Activated CD4-positive, alpha-beta T cell treated with anti-CD3 and anti-CD28 coated beads, Interleukin-2, amount 10 ng/mL, durations not matched to agents 24 days and 14 days (primary cell): ENCODE data around the gene ABLIM2. TPM values are rescaled to one million over a fixed set of nuclear protein-coding genes. Genes with fewer than 3 reads are reported as not detected.
A peak's percentile ranks its signal among the peaks of the same experiment; 100 is the strongest.

Source experiments
- DNase-seq: peaks from one replicate; pipeline ENCODE4 v3.0.0; 2022
- H3K27ac Mint-ChIP-seq: one replicate; pipeline ENCODE4 v1.8.0; 2022; ENCODE audit warnings: mild to moderate bottlenecking, mixed read lengths
- H3K27me3 Mint-ChIP-seq: one replicate; pipeline ENCODE4 v1.8.0; 2022; ENCODE audit warnings: mixed read lengths
- H3K36me3 Mint-ChIP-seq: one replicate; pipeline ENCODE4 v1.8.0; 2022; ENCODE audit warnings: low read depth, mild to moderate bottlenecking, mixed read lengths
- H3K4me1 Mint-ChIP-seq: one replicate; pipeline ENCODE4 v1.8.0; 2021; ENCODE audit warnings: mixed read lengths
- H3K4me3 Mint-ChIP-seq: one replicate; pipeline ENCODE4 v1.8.0; 2022; ENCODE audit warnings: mild to moderate bottlenecking, moderate library complexity, mixed read lengths
- H3K9me3 Mint-ChIP-seq: one replicate; pipeline ENCODE4 v1.8.0; 2021; ENCODE audit warnings: mixed read lengths
- intact Hi-C: fragments of 100-400 bp; cut with micrococcal nuclease; formaldehyde crosslinking; loops from one replicate; pipeline ENCODE4 v1.15.1; 2023
- total RNA-seq: library from RNA; stranded (reverse); gene quantifications from 2 replicates; pipeline ENCODE4 v1.2.3, GENCODE V29; 2022

The ABLIM2 gene
- 0.28 and 0.63 TPM in 2 replicates for total RNA-seq

DNA sequence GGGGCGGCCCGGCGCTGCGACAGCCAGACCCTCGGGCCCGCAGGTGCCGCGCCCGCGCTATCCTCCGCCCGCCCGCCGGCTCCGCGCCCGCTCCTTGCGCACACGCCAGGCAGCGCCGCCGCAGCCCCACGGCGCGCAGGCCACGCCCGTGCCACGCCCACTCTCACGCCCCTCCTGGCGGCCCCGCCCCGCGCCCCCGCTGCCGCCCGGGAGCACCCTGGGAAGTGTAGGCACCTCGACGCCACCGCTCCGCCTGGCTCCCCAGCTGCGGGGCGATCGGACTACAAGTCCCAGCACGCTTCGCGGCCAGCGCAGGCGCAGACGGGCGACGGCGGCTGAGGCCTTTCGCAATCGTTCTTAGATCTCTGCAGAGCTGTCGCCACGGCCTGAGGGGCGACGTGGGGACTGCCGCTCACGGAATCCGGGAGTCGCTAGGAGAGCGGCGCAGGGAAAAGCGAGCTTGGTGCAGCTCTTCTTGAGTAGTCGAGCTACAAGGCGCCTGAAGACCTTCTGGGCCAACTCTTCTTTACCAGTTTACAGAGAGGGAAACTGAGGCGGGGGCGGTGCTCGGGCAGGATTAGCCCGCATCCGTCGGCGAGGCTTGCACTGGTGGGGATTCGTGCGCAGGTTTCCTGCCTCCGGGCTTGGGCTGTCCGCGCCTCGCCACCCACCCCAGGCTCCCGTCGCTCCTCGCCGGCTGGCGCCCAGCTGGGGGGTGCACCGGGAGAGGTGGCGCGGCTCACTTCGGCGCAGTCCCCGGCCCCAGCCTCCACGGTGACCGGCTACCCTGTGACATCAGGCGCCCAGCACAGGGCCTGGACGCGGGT lies at the start of gene ABLIM2:
ABLIM2 (minus strand) TSS at position 104 of the 827 bp plus-strand sequence. CDS start 124 bp downstream, outside the sequence.
- Mint-ChIP-seq H3K27me3 (peaks cover 27% of the 10 kb centered on the region), H3K36me3 (no peaks in the 10 kb centered on the region), H3K4me3 (peak within 1 kb of the TSS; percentile 97), H3K4me1 (peaks cover 9% of the 10 kb centered on the region), H3K27ac (peak within 1 kb of the TSS; percentile 82), H3K9me3 (no peaks in the 10 kb centered on the region)
- intact Hi-C loops, result loop anchor here (1.0 to 2.0 kb wide), 3 partner anchors 40 to 282 kb away; partner anchors contain the start of genes ACOX3, SH3TC1 and TRMT44
- peak; percentile 100 for DNase-seq

DNA sequence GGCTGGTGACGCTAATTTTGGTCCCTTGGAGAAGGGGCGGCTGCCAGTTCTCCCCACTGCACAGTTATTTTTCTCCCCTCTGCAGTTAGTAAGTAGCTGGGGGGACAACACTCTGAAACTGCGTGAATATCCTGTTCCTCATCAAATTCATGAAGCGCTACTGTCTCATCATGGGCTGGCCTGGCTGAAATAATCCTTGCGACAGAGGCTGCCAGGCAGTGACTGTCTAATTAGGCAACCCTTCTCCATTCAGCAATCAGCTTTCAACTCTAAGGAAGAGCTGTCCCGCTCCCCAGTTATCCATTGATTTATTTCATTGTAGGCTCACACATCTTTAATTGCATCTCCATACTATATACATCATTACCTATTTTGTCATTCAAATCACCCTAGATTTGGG lies 48.7 kb upstream of the ABLIM2 start:
- H3K36me3 Mint-ChIP-seq, result peaks cover 4% of the 10 kb centered on the region
- no peak overlapping the region for H3K27ac Mint-ChIP-seq
- no peaks in the 10 kb centered on the region for H3K27me3 Mint-ChIP-seq

DNA sequence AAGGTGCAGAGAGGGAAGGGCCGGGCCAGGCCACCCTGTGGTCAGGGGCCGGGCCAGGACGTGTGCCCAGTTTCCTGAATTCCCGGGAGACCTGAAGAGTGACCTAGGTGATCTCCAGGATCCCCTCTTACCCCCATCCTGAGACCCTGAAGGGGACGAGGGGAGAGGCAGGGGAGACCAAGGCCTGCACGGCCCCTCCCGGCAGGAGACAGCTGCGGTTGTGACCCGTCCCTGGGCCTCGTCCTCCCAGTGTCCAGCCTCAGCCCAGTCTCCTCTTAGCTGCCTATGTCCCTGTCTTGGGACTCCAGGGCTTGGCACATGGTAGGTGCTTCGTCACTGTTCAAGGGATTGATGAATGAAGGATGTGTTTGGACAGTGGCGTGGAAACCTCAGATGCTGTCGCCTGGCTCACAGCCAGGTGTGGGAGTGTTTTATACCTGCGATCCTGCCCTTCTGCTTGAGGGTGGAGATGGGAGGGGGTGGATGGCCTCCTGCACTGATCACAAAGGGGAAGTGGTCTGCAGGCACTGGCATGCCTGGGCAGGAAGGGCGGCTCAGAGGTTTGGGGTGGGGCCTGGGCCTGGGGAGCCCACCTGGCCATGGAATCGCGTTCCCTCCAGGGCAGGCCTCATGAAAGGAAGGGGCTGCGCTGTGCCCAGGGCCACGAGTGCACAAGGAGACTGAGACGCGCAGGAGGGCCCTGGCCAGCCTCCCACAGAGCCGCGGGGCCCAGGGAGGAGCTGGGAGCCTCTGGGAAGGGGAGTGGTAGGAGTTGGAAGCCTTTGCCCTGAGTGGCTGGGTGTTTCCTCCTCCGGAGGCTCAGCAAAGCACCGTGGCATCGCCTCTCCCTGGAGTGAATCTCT lies 47.4 kb upstream of the ABLIM2 start:
- no peak for DNase-seq
- no peak overlapping the region for H3K27ac Mint-ChIP-seq

More for the DNA sequence above, 48.7 kb upstream of the ABLIM2 start:
- DNase-seq, result no peak
- no peaks in the 10 kb centered on the region for H3K9me3 Mint-ChIP-seq
- no peak overlapping the region for H3K4me3 Mint-ChIP-seq
- intact Hi-C loops, result no loop called here
- peaks cover 4% of the 10 kb centered on the region for H3K4me1 Mint-ChIP-seq

DNA sequence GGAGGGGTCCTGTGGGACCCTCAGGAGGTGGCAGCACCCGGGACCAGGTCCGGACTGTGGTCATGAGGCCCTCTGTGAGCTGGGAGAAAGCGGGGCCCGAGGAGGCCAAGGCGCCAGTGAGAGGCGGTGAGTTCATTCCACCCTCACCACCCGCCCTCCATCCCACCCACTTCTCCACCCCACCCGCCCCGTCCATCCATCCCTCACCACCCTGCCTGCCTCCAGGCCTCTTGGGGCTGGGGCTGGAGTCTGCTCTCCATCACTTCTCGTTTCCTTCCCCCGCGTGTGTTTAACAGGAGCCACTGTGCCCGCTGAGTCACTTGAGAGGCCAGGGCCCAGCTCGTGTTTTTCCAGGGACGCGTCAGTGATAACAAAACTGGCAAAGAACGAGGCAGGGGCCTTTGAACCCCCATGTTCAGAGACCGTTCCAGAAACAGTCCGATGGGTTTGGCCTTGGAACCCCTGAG lies 46.7 kb upstream of the ABLIM2 start:
- Mint-ChIP-seq H3K36me3 (peaks cover 4% of the 10 kb centered on the region), H3K4me1 (peaks cover 20% of the 10 kb centered on the region), H3K27me3 (no peaks in the 10 kb centered on the region), H3K9me3 (no peaks in the 10 kb centered on the region), H3K4me3 (no peak overlapping the region), H3K27ac (no peak overlapping the region)
- no peak for DNase-seq
- intact Hi-C loops, result no loop called here

More for the DNA sequence above, 47.4 kb upstream of the ABLIM2 start:
- peaks cover 15% of the 10 kb centered on the region for H3K4me1 Mint-ChIP-seq
- H3K27me3 Mint-ChIP-seq, result no peaks in the 10 kb centered on the region
- intact Hi-C loops, result no loop called here
- H3K9me3 Mint-ChIP-seq, result no peaks in the 10 kb centered on the region
- H3K4me3 Mint-ChIP-seq, result no peak overlapping the region
- peaks cover 4% of the 10 kb centered on the region for H3K36me3 Mint-ChIP-seq

DNA sequence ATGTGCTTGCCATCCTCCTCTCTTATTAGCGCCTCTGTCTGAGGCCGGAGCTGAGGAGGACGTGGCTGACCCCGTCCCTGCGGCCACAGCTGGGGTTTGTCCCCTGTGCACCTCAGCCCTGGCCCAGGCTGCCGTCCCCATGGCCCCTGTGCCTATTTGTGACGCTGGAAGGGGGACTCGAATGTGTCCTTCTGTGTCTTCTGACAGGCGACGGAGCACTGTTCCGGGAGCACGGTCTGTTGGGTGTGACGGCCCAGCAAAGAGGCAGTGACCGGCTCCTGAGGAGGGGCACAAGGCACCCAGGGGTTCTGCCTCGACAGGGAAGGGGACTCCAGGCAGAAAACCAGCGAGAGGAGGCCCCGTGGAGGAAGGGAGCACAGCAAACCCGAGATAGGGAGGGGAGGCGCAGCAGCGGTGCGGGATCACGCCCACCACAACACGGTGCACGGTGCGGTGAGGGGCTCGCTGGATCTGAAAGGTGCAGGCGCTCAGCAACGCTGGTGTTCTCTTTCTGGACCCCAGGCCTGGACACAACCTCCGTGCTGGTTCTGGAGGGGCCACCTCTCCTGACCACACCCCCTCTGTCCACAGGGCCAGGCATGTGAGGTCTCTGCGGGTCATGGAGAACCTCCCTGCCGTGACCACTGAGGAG lies 46.1 kb upstream of the ABLIM2 start:
- H3K36me3 Mint-ChIP-seq, result peaks cover 4% of the 10 kb centered on the region
- H3K4me1 Mint-ChIP-seq, result peaks cover 24% of the 10 kb centered on the region
- no peak overlapping the region for H3K4me3 Mint-ChIP-seq
- intact Hi-C loops, result no loop called here
- H3K27ac Mint-ChIP-seq, result no peak overlapping the region
- H3K27me3 Mint-ChIP-seq, result no peaks in the 10 kb centered on the region
- DNase-seq, result no peak
- H3K9me3 Mint-ChIP-seq, result no peaks in the 10 kb centered on the region

DNA sequence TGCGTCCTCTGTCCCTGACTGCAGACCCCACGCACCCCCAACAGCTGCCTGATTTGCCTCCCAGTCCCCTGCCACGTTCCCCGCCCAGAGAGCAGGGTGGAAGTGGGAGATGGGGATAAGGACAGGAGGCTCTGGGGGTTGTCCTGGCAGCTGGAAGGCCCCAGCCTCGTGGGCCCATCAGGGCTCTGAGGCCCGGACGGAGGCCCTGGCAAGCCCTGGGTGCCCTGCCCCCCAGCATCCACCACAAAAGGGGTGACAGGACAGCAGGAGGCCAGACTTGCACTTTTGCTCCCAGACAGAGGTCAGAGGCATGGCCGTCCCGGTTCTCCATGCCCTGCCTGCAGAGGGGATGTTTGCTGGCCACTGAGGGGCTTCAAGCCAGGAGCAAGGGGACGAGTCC lies 45.2 kb upstream of the ABLIM2 start:
- Mint-ChIP-seq H3K4me3 (no peak overlapping the region), H3K4me1 (peaks cover 28% of the 10 kb centered on the region), H3K9me3 (no peaks in the 10 kb centered on the region), H3K27ac (no peak overlapping the region), H3K27me3 (no peaks in the 10 kb centered on the region), H3K36me3 (peaks cover 2% of the 10 kb centered on the region)
- DNase-seq, result no peak
- intact Hi-C loops, result no loop called here

DNA sequence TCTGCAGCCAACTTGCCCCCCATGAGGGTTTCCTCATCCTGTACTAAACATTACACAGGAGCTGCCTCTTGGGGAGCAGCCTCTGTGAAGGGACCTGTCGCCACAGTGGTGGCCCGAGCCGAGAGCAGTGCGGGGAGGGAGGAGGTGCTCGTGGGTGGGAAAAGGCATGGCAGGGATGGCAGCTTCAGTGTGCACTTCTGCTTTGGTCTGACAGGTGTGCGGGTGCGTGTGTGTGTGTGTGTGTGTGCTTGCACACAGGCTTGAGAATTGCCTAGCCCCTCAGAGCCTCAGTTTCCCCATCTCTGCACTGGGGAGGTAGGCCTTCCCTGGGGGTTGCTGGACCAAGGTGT lies 44.4 kb upstream of the ABLIM2 start:
- H3K27me3 Mint-ChIP-seq, result no peaks in the 10 kb centered on the region
- intact Hi-C loops, result no loop called here
- peaks cover 2% of the 10 kb centered on the region for H3K36me3 Mint-ChIP-seq
- no peak overlapping the region for H3K27ac Mint-ChIP-seq
- H3K4me1 Mint-ChIP-seq, result peaks cover 35% of the 10 kb centered on the region
- H3K4me3 Mint-ChIP-seq, result no peak overlapping the region
- H3K9me3 Mint-ChIP-seq, result no peaks in the 10 kb centered on the region
- no peak for DNase-seq

DNA sequence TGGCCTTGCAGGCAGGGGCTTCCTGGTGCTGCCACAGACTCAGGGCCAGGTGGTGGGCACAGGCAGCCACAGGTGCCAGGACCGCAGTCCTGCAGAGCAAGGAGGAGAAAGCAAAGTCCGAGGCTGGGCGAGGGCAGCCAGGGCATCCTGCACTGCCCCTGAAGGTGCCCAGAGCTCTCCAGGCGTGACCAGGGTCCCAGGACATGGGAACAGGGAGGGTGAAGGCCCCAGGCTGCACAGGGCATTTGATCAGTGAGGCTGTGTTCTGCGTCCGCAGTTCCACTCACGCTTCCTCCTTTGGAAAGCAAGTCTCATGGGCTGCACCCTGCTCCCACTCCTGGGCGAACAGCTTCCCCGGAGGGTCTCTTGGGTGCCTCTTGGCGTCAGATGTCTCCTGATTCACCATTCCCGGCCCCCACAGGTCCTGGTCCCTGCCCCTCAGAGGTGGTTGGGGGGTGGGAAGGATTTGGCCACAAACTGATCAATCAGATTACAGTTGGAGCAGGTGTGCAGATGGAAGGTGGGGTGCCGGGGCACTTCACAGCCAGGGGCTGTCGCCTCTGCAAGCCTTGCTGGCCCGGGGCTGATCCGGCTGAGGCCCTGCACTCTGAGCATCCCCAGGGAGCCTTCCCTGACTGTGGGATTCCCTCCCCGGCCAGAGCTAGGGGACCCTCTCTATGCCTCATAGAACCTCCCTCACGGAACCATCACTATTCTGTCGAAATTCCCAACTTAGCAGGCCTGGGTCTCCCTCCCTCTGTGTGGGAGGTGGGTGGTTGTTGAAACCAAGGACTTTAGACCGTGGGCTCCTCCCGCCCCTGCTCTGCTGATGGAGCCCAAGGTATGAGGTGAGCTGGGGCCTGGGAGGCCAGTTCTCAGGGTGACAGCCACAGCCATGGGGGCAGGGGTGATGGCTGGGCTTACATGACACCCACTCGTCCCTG lies 43.8 kb upstream of the ABLIM2 start:
- DNase-seq, result no peak
- Mint-ChIP-seq H3K4me3 (no peak overlapping the region), H3K9me3 (no peaks in the 10 kb centered on the region), H3K4me1 (peaks cover 35% of the 10 kb centered on the region), H3K36me3 (peaks cover 2% of the 10 kb centered on the region), H3K27me3 (no peaks in the 10 kb centered on the region), H3K27ac (no peak overlapping the region)
- intact Hi-C loops, result no loop called here

DNA sequence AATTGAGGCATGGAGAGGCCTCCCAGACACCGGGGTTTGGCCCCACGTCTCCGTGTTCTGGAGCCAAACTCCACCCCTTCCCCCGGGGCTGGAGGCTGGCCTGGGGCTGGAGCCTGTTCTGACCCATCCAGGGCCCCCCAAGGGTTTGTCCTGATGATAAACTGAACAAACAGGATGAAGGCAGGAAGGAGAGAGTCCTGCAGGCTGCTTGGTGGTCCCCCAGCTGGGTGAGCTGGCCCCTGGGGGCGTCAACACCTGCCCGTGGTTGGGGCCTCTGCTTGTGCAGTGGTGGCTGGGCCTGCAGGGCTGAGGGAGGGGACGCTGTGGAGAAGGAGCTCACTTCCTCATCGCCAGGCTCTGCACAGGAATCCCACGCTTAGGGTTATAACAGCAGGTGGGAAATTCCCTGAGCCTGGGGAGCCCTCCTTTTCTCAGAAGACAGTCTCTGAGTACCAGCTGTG lies 42.7 kb upstream of the ABLIM2 start:
- Mint-ChIP-seq H3K4me1 (peaks cover 35% of the 10 kb centered on the region), H3K36me3 (peaks cover 2% of the 10 kb centered on the region), H3K9me3 (no peaks in the 10 kb centered on the region), H3K27me3 (no peaks in the 10 kb centered on the region), H3K4me3 (peak overlapping the region; percentile 95), H3K27ac (peak overlapping the region; percentile 88)
- intact Hi-C loops, result loop anchor here (2.0 kb wide), 2 partner anchors 19 to 25 kb away; no protein-coding TSS in a partner anchor
- peak; percentile 85 for DNase-seq

DNA sequence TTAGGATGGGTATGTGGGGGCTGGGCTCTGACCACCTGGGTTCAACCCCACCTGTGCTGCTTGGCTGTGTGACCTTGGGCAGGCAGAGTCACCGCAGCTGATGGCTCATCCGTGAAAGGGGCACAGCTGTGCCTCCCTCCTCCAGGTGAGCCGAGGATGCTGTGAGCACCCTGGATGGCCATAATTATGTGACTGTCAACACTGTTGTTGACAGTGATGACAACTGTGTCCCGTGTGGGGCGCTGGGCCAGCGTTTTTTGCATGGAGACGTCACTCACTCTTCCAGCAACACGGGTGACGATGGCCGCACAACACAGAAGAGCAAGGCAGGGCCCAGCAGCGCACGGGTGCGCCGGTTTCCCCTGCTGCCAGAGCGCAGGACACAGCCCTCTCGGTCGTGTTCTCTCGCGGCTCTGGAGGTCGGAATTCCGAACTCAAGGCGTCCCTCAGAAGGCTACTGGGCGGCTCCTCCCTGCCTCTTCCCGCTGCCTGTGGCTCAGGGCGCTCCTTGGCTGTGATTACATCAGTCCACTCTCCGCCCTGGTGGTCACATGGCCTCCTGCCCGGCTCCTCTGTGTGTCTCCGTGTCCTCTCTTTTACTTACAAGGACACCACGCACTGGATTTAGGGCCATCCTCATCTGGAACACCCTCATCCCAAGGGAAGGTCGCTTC lies 41.8 kb upstream of the ABLIM2 start:
- intact Hi-C loops, result loop anchor here (2.0 kb wide), 2 partner anchors 20 to 24 kb away; no protein-coding TSS in a partner anchor
- H3K9me3 Mint-ChIP-seq, result no peaks in the 10 kb centered on the region
- peaks cover 35% of the 10 kb centered on the region for H3K4me1 Mint-ChIP-seq
- H3K36me3 Mint-ChIP-seq, result peaks cover 2% of the 10 kb centered on the region
- DNase-seq, result peak; percentile 82
- H3K27ac Mint-ChIP-seq, result peak overlapping the region; percentile 88
- no peaks in the 10 kb centered on the region for H3K27me3 Mint-ChIP-seq
- H3K4me3 Mint-ChIP-seq, result peak overlapping the region; percentile 95

DNA sequence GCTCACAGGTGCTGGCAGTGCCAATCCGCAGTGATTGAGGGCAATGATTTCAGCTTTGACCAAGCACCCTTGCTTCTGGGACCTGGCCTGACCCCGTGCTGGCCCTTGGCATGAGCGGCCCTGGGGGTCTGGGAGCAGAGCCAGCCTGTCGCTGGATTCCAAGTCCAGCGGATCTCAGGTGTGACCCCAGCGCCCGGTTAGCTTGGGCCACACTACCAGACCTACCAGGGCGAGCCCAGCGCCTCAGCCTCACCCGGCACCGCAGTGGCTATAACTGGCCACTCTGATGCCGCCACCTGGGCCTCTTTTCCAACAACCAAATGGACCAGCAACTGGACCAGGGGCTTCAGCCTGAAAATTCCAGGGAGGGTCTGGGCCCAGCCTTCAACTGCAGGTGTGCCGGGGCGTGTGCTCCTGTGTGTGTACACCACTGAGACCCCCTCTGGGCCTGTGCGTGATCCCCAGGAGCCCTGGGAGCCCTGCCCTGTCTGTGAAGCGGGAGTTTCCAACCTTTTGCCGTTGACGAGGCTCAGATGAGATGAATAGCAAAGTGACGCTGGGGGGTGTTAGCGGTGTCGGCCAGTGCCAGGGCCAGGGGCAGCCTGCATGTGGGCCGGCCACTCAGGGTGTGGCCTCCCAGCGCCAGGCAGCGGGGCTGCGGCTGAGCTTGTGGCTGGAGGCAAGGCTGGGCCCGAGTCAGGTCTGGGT lies 41.1 kb upstream of the ABLIM2 start:
- peaks cover 2% of the 10 kb centered on the region for H3K36me3 Mint-ChIP-seq

More for the DNA sequence above, 41.1 kb upstream of the ABLIM2 start:
- DNase-seq, result peak; percentile 76
- Mint-ChIP-seq H3K27ac (peak overlapping the region; percentile 88), H3K27me3 (peaks cover 4% of the 10 kb centered on the region), H3K9me3 (no peaks in the 10 kb centered on the region), H3K4me1 (peaks cover 35% of the 10 kb centered on the region), H3K4me3 (peak overlapping the region; percentile 95)
- intact Hi-C loops, result loop anchor here (1.0 to 2.0 kb wide), 3 partner anchors 21 to 40 kb away; no protein-coding TSS in a partner anchor
